Astrocyte (in vitro differentiated cells and primary cell): ENCODE measurements around the gene GNB1L. TPM values are rescaled to one million over a fixed set of nuclear protein-coding genes. Genes with fewer than 3 reads are reported as not detected.

Experiments used
- DNase-seq: peaks from one replicate; pipeline ENCODE4 v3.0.0-alpha.2; 2010; ENCODE audit warnings: low read depth
- FAIRE-seq: peaks from 2 replicates; lab custom pipeline; 2011; peaks lifted over from hg19 to GRCh38; lab: Jason Lieb, UNC
- H2AFZ ChIP-seq: 2 replicates; pipeline ENCODE4 v1.6.0; 2012; ENCODE audit warnings: low read depth, low read length, inconsistent platforms
- H3K27ac ChIP-seq: 2 replicates; pipeline ENCODE4 v1.5.1; 2011; ENCODE audit warnings: low read depth, low read length, inconsistent platforms
- H3K27me3 ChIP-seq: 2 replicates; pipeline ENCODE4 v1.6.0; 2011; ENCODE audit warnings: low read length, inconsistent platforms; ENCODE audit not compliant: insufficient read depth
- H3K36me3 ChIP-seq: 2 replicates; pipeline ENCODE4 v1.5.1; 2011; ENCODE audit warnings: low read length, inconsistent platforms; ENCODE audit not compliant: insufficient read depth
- H3K4me1 ChIP-seq: 2 replicates; pipeline ENCODE4 v1.5.1; 2011; ENCODE audit warnings: low read length, inconsistent platforms; ENCODE audit not compliant: insufficient read depth
- H3K4me2 ChIP-seq: 2 replicates; pipeline ENCODE4 v1.6.0; 2012; ENCODE audit warnings: low read length, inconsistent platforms
- H3K4me3 ChIP-seq: 2 replicates; pipeline ENCODE4 v1.5.1; 2011; ENCODE audit warnings: low read depth, mild to moderate bottlenecking, low read length, inconsistent platforms; ENCODE audit not compliant: insufficient read depth
- H3K79me2 ChIP-seq: 2 replicates; pipeline ENCODE4 v1.6.0; 2012; ENCODE audit warnings: mild to moderate bottlenecking, low read length, inconsistent platforms; ENCODE audit not compliant: insufficient read depth
- H3K9ac ChIP-seq: 2 replicates; pipeline ENCODE4 v1.6.0; 2012; ENCODE audit warnings: mild to moderate bottlenecking, low read length, inconsistent platforms
- H3K9me3 ChIP-seq: 2 replicates; pipeline ENCODE4 v1.5.1; 2012; ENCODE audit warnings: low read depth, mild to moderate bottlenecking, low read length, inconsistent platforms; ENCODE audit not compliant: insufficient read depth
- H4K20me1 ChIP-seq: 2 replicates; pipeline ENCODE4 v1.6.0; 2012; ENCODE audit warnings: low read length, inconsistent platforms; ENCODE audit not compliant: insufficient read depth
- H3K27ac Mint-ChIP-seq: one replicate; pipeline ENCODE4 v1.8.0; 2021; ENCODE audit warnings: mild to moderate bottlenecking, mixed read lengths; ENCODE audit not compliant: unreplicated experiment
- H3K27me3 Mint-ChIP-seq: one replicate; pipeline ENCODE4 v1.8.0; 2021; ENCODE audit warnings: low read depth, mixed read lengths; ENCODE audit not compliant: unreplicated experiment
- H3K36me3 Mint-ChIP-seq: one replicate; pipeline ENCODE4 v1.8.0; 2021; ENCODE audit warnings: low read depth, mixed read lengths; ENCODE audit not compliant: unreplicated experiment
- H3K4me1 Mint-ChIP-seq: one replicate; pipeline ENCODE4 v1.8.0; 2021; ENCODE audit warnings: low read depth, mixed read lengths; ENCODE audit not compliant: unreplicated experiment
- H3K4me3 Mint-ChIP-seq: one replicate; pipeline ENCODE4 v1.8.0; 2021; ENCODE audit warnings: mild to moderate bottlenecking, moderate library complexity, mixed read lengths; ENCODE audit not compliant: unreplicated experiment
- H3K9me3 Mint-ChIP-seq: one replicate; pipeline ENCODE4 v1.8.0; 2021; ENCODE audit warnings: mild to moderate bottlenecking, mixed read lengths; ENCODE audit not compliant: unreplicated experiment
- CTCF ChIP-seq: IDR thresholded peaks from 2 replicates; pipeline ENCODE4 v1.5.1; 2011; ENCODE audit warnings: low read depth, mild to moderate bottlenecking, inconsistent platforms, low read length, moderate library complexity; ENCODE audit not compliant: insufficient read depth
- EZH2 ChIP-seq: IDR thresholded peaks from 2 replicates; pipeline ENCODE4 v1.6.1; 2012; ENCODE audit warnings: mild to moderate bottlenecking, low read length, inconsistent platforms; ENCODE audit not compliant: insufficient read depth
- total RNA-seq: library from RNA; stranded (reverse); gene quantifications from 2 replicates; pipeline ENCODE4 v1.2.1, GENCODE V29; 2021

The GNB1L gene
- total RNA-seq, 1 donor from 2014 or later: 14.3 TPM

GRCh38 chr22:19875531-19876313, 21.0 kb upstream of the GNB1L start:
- Mint-ChIP-seq H3K4me1 (peaks cover 17% of the 10 kb centered on the region), H3K27ac (no peak overlapping the region), H3K4me3 (no peak overlapping the region), H3K9me3 (no peaks in the 10 kb centered on the region), H3K27me3 (no peaks in the 10 kb centered on the region), H3K36me3 (no peaks in the 10 kb centered on the region)
- H3K27ac ChIP-seq: no peak overlapping the region
- peaks cover 9% of the 10 kb centered on the region for H3K79me2 ChIP-seq
- H3K36me3 ChIP-seq: no peaks in the 10 kb centered on the region
- no peak overlapping the region for H3K9ac ChIP-seq
- DNase-seq (no peak), FAIRE-seq (no peak)
- peaks cover 51% of the 10 kb centered on the region for H3K4me1 ChIP-seq
- H3K4me3 ChIP-seq: no peak overlapping the region
- TF ChIP-seq EZH2: no peak
- H4K20me1 ChIP-seq: no peaks in the 10 kb centered on the region
- no peaks in the 10 kb centered on the region for H3K27me3 ChIP-seq
- no peaks in the 10 kb centered on the region for H3K9me3 ChIP-seq
- H2AFZ ChIP-seq: no peak overlapping the region
- H3K4me2 ChIP-seq: peak overlapping the region; percentile 43

- Mint-ChIP-seq H3K9me3 (no peaks in the 10 kb centered on the region), H3K27me3 (no peaks in the 10 kb centered on the region), H3K27ac (no peak overlapping the region), H3K4me3 (no peak overlapping the region), H3K4me1 (peaks cover 12% of the 10 kb centered on the region), H3K36me3 (no peaks in the 10 kb centered on the region)
- DNase-seq: no peak
- H3K9me3 ChIP-seq: no peaks in the 10 kb centered on the region
- TF ChIP-seq CTCF: no peak
- TF ChIP-seq EZH2: no peak
- H3K4me1 ChIP-seq: peaks cover 45% of the 10 kb centered on the region
- H4K20me1 ChIP-seq: no peaks in the 10 kb centered on the region
- H3K27me3 ChIP-seq: no peaks in the 10 kb centered on the region
- H3K79me2 ChIP-seq: peaks cover 4% of the 10 kb centered on the region
- H3K36me3 ChIP-seq: no peaks in the 10 kb centered on the region
- H3K4me3 ChIP-seq: no peak overlapping the region
- FAIRE-seq: no peak
- no peak overlapping the region for H3K27ac ChIP-seq
- no peak overlapping the region for H2AFZ ChIP-seq
- H3K4me2 ChIP-seq: peak overlapping the region; percentile 31
- peak overlapping the region; percentile 44 for H3K9ac ChIP-seq
Measured at GRCh38 chr22:19875061-19875530, 20.4 kb upstream of the GNB1L start.

- Histone ChIP-seq H3K4me2 (peak overlapping the region; percentile 31), H3K9me3 (no peaks in the 10 kb centered on the region), H4K20me1 (no peaks in the 10 kb centered on the region), H3K4me1 (peaks cover 39% of the 10 kb centered on the region), H3K9ac (peak overlapping the region; percentile 44), H3K27me3 (no peaks in the 10 kb centered on the region), H3K36me3 (no peaks in the 10 kb centered on the region), H3K27ac (no peak overlapping the region), H3K4me3 (no peak overlapping the region), H3K79me2 (no peaks in the 10 kb centered on the region), H2AFZ (no peak overlapping the region)
- Mint-ChIP-seq H3K9me3 (no peaks in the 10 kb centered on the region), H3K27ac (no peak overlapping the region), H3K4me1 (peaks cover 11% of the 10 kb centered on the region), H3K36me3 (no peaks in the 10 kb centered on the region), H3K4me3 (no peak overlapping the region), H3K27me3 (no peaks in the 10 kb centered on the region)
- DNase-seq (peak; percentile 29), FAIRE-seq (no peak)
- TF ChIP-seq EZH2 (no peak), CTCF (no peak)
Measured at GRCh38 chr22:19874307-19875060, 19.8 kb upstream of the GNB1L start.
